Neural progenitor cell (in vitro differentiated cells): ENCODE results near the gene LBHD1.

Experiments
- CTCF ChIP-seq: fragments of 200-600 bp; sonication (generic); IDR thresholded peaks from 2 replicates; pipeline ENCODE4 v1.5.1; 2017; ENCODE audit warnings: antibody characterized with exemption, mild to moderate bottlenecking
- EZH2 ChIP-seq: fragments of 200-600 bp; sonication (generic); IDR thresholded peaks from 2 replicates; pipeline ENCODE4 v1.6.1; 2017; ENCODE audit warnings: antibody characterized with exemption, mild to moderate bottlenecking, moderate library complexity
- EZH2phosphoT487 ChIP-seq: fragments of 200-600 bp; sonication (generic); IDR thresholded peaks from 2 replicates; pipeline ENCODE4 v1.6.1; 2017; ENCODE audit warnings: antibody characterized with exemption

GRCh38 chr11:62708392-62708791 lies 36.3 kb upstream of the LBHD1 start:
- TF ChIP-seq CTCF (no peak), EZH2 (no peak), EZH2phosphoT487 (no peak)
